Measurements from ENCODE around the gene KIF18A.

- no peak for TF ChIP-seq ZNF749 (CRISPR knock-in tag; IDR thresholded peaks at IDR 0.05; ENCODE audit: borderline replicate concordance)
- TF ChIP-seq, protein P1, sequence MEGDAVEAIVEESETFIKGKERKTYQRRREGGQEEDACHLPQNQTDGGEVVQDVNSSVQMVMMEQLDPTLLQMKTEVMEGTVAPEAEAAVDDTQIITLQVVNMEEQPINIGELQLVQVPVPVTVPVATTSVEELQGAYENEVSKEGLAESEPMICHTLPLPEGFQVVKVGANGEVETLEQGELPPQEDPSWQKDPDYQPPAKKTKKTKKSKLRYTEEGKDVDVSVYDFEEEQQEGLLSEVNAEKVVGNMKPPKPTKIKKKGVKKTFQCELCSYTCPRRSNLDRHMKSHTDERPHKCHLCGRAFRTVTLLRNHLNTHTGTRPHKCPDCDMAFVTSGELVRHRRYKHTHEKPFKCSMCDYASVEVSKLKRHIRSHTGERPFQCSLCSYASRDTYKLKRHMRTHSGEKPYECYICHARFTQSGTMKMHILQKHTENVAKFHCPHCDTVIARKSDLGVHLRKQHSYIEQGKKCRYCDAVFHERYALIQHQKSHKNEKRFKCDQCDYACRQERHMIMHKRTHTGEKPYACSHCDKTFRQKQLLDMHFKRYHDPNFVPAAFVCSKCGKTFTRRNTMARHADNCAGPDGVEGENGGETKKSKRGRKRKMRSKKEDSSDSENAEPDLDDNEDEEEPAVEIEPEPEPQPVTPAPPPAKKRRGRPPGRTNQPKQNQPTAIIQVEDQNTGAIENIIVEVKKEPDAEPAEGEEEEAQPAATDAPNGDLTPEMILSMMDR (CRISPR knock-in tag; IDR thresholded peaks at IDR 0.05): no peak
- no peak for TF ChIP-seq ZNF253 (CRISPR knock-in tag; IDR thresholded peaks at IDR 0.05; ENCODE audit: borderline replicate concordance)
- TF ChIP-seq ATF7 (IDR thresholded peaks at IDR 0.05): no peak
- TF ChIP-seq ATF7 (CRISPR knock-in tag; IDR thresholded peaks at IDR 0.05): no peak
- no peak for TF ChIP-seq ZZZ3 (CRISPR knock-in tag; IDR thresholded peaks at IDR 0.05; ENCODE audit: borderline replicate concordance)
- TF ChIP-seq, protein P2, sequence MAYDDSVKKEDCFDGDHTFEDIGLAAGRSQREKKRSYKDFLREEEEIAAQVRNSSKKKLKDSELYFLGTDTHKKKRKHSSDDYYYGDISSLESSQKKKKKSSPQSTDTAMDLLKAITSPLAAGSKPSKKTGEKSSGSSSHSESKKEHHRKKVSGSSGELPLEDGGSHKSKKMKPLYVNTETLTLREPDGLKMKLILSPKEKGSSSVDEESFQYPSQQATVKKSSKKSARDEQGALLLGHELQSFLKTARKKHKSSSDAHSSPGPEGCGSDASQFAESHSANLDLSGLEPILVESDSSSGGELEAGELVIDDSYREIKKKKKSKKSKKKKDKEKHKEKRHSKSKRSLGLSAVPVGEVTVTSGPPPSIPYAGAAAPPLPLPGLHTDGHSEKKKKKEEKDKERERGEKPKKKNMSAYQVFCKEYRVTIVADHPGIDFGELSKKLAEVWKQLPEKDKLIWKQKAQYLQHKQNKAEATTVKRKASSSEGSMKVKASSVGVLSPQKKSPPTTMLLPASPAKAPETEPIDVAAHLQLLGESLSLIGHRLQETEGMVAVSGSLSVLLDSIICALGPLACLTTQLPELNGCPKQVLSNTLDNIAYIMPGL (CRISPR knock-in tag; IDR thresholded peaks at IDR 0.05; ENCODE audit: borderline replicate concordance in 1 of 2, low read depth in 1 of 2): no peak
- no peak for TF ChIP-seq CBX2 (IDR thresholded peaks at IDR 0.05; ENCODE audit: low read depth, low read length)
- no peak for TF ChIP-seq CBX2 (CRISPR knock-in tag; IDR thresholded peaks at IDR 0.05; ENCODE audit: low read depth)
- TF ChIP-seq SNAI1 (CRISPR knock-in tag; IDR thresholded peaks at IDR 0.05; ENCODE audit: borderline replicate concordance): no peak
- TF ChIP-seq SRF (IDR thresholded peaks at IDR 0.05; ENCODE audit: low read depth, low read length): no peak
Observed at GRCh38 chr11:28110821-28111200, 2.9 kb upstream of the KIF18A start.
